IPS-15b (cell line): ENCODE results near the gene CSNK1A1.
"Not testable (repeated sequence)": the region's sequence is repeated elsewhere in the genome, so short reads cannot be mapped to it uniquely, and the experiment has no call there.

ENCODE experiments used
- H3K27me3 ChIP-seq: one replicate; pipeline ENCODE4 v1.6.1; 2013; ENCODE audit warnings: low read length; ENCODE audit not compliant: control insufficient read depth, insufficient read depth
- H3K36me3 ChIP-seq: one replicate; pipeline ENCODE4 v1.6.1; 2013; ENCODE audit warnings: low read length; ENCODE audit not compliant: control insufficient read depth, insufficient read depth
- H3K4me1 ChIP-seq: one replicate; pipeline ENCODE4 v1.6.1; 2013; ENCODE audit warnings: mild to moderate bottlenecking, low read length; ENCODE audit not compliant: control insufficient read depth, insufficient read depth
- H3K4me3 ChIP-seq: one replicate; pipeline ENCODE4 v1.5.1; 2013; ENCODE audit warnings: low read depth, low read length
- H3K9ac ChIP-seq: one replicate; pipeline ENCODE4 v1.6.1; 2013; ENCODE audit warnings: low read depth, mild to moderate bottlenecking, low read length
- H3K9me3 ChIP-seq: one replicate; pipeline ENCODE4 v1.6.1; 2013; ENCODE audit warnings: mild to moderate bottlenecking, low read length; ENCODE audit not compliant: control insufficient read depth, insufficient read depth

CSNK1A1 gene

GRCh38 chr5:149448431-149448830, 102.8 kb downstream of the CSNK1A1 start:
- peaks cover 2% of the 10 kb centered on the region for H3K4me1 ChIP-seq
- no peaks in the 10 kb centered on the region for H3K9me3 ChIP-seq
- H3K9ac ChIP-seq = no peak overlapping the region
- no peak overlapping the region for H3K4me3 ChIP-seq
- no peaks in the 10 kb centered on the region for H3K27me3 ChIP-seq
- no peaks in the 10 kb centered on the region for H3K36me3 ChIP-seq

- Histone ChIP-seq H3K4me1 (peaks cover 5% of the 10 kb centered on the region), H3K9me3 (no peaks in the 10 kb centered on the region), H3K9ac (no peak overlapping the region), H3K4me3 (no peak overlapping the region), H3K27me3 (no peaks in the 10 kb centered on the region), H3K36me3 (no peaks in the 10 kb centered on the region)
These were observed 103.6 kb downstream of the CSNK1A1 start for GRCh38 chr5:149447373-149448367.

- H3K9ac ChIP-seq, H3K4me3 ChIP-seq, H3K9me3 ChIP-seq, H3K27me3 ChIP-seq, H3K36me3 ChIP-seq, H3K4me1 ChIP-seq: not testable (repeated sequence)
These were observed 104.4 kb downstream of the CSNK1A1 start for GRCh38 chr5:149446794-149447193.

- Histone ChIP-seq H3K4me3 (no peak overlapping the region), H3K27me3 (no peaks in the 10 kb centered on the region), H3K9ac (no peak overlapping the region), H3K4me1 (peaks cover 5% of the 10 kb centered on the region), H3K36me3 (no peaks in the 10 kb centered on the region), H3K9me3 (no peaks in the 10 kb centered on the region)
These were observed 105.4 kb downstream of the CSNK1A1 start for GRCh38 chr5:149445739-149446369.

GRCh38 chr5:149445343-149445738, 105.9 kb downstream of the CSNK1A1 start:
- Histone ChIP-seq H3K4me3 (no peak overlapping the region), H3K9me3 (no peaks in the 10 kb centered on the region), H3K4me1 (peaks cover 5% of the 10 kb centered on the region), H3K9ac (no peak overlapping the region), H3K36me3 (no peaks in the 10 kb centered on the region), H3K27me3 (no peaks in the 10 kb centered on the region)

GRCh38 chr5:149444430-149444829, 106.8 kb downstream of the CSNK1A1 start:
- not testable (repeated sequence) for H3K9ac ChIP-seq, H3K27me3 ChIP-seq, H3K36me3 ChIP-seq, H3K4me3 ChIP-seq, H3K4me1 ChIP-seq, H3K9me3 ChIP-seq

- H3K9me3 ChIP-seq = no peaks in the 10 kb centered on the region
- H3K36me3 ChIP-seq = no peaks in the 10 kb centered on the region
- H3K9ac ChIP-seq = no peak overlapping the region
- no peaks in the 10 kb centered on the region for H3K27me3 ChIP-seq
- H3K4me1 ChIP-seq = peaks cover 9% of the 10 kb centered on the region
- no peak overlapping the region for H3K4me3 ChIP-seq
These were observed 108.0 kb downstream of the CSNK1A1 start for GRCh38 chr5:149443210-149443609.

GRCh38 chr5:149442563-149443182, 108.6 kb downstream of the CSNK1A1 start:
- no peak overlapping the region for H3K4me3 ChIP-seq
- no peaks in the 10 kb centered on the region for H3K27me3 ChIP-seq
- no peaks in the 10 kb centered on the region for H3K9me3 ChIP-seq
- no peak overlapping the region for H3K9ac ChIP-seq
- peaks cover 9% of the 10 kb centered on the region for H3K4me1 ChIP-seq
- H3K36me3 ChIP-seq = no peaks in the 10 kb centered on the region
